Measurements from ENCODE around the gene SRPRA. TPM values are rescaled to one million over a fixed set of nuclear protein-coding genes. Genes with fewer than 3 reads are reported as not detected.

Gene SRPRA
- total and polyA plus RNA-seq, 10 of the 15 experiments (the other 5 are each of a cell fraction or from before 2014, with no cell fraction given), result 29.6 to 131 (median 92.8) TPM

GRCh38 chr11:126311401-126312291 is 43.0 kb upstream of the SRPRA start (continued):
- TF ChIP-seq SKIL (IDR thresholded peaks at IDR 0.05; ENCODE audit: low read depth, poor library complexity, severe bottlenecking), result peak; percentile 59
- TF ChIP-seq ELK1 (IDR thresholded peaks at IDR 0.05; ENCODE audit: low read depth, low read length), result no peak
- no peak for TF ChIP-seq BCL11A (IDR thresholded peaks at IDR 0.05; ENCODE audit: low read depth, low read length)
- TF ChIP-seq, protein P1, sequence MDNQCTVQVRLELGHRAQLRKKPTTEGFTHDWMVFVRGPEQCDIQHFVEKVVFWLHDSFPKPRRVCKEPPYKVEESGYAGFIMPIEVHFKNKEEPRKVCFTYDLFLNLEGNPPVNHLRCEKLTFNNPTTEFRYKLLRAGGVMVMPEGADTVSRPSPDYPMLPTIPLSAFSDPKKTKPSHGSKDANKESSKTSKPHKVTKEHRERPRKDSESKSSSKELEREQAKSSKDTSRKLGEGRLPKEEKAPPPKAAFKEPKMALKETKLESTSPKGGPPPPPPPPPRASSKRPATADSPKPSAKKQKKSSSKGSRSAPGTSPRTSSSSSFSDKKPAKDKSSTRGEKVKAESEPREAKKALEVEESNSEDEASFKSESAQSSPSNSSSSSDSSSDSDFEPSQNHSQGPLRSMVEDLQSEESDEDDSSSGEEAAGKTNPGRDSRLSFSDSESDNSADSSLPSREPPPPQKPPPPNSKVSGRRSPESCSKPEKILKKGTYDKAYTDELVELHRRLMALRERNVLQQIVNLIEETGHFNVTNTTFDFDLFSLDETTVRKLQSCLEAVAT (IDR thresholded peaks at IDR 0.05), result 0 out of 2 replicates have a peak, but pooled peaks have one; percentile 34
- no peak for TF ChIP-seq ZZZ3 (IDR thresholded peaks at IDR 0.05; ENCODE audit: control insufficient read depth, insufficient read length, low read depth)
- TF ChIP-seq PBX3 (IDR thresholded peaks at IDR 0.05; ENCODE audit: insufficient replicate concordance, low read depth, low read length), result no peak
- no peak for TF ChIP-seq ZBTB4 (CRISPR knock-in tag; IDR thresholded peaks at IDR 0.05)
- TF ChIP-seq BHLHE40 (IDR thresholded peaks at IDR 0.05; ENCODE audit: borderline replicate concordance in 1 of 2, low read depth in 2 of 2, low read length in 1 of 2), result peak; percentile 43 to 77; a peak in 3 of 4 replicates
- no peak for TF ChIP-seq YBX1 (IDR thresholded peaks at IDR 0.05)
- TF ChIP-seq CHD2 (IDR thresholded peaks at IDR 0.05; ENCODE audit: borderline replicate concordance, low read depth, low read length), result no peak
- TF ChIP-seq, protein P2, sequence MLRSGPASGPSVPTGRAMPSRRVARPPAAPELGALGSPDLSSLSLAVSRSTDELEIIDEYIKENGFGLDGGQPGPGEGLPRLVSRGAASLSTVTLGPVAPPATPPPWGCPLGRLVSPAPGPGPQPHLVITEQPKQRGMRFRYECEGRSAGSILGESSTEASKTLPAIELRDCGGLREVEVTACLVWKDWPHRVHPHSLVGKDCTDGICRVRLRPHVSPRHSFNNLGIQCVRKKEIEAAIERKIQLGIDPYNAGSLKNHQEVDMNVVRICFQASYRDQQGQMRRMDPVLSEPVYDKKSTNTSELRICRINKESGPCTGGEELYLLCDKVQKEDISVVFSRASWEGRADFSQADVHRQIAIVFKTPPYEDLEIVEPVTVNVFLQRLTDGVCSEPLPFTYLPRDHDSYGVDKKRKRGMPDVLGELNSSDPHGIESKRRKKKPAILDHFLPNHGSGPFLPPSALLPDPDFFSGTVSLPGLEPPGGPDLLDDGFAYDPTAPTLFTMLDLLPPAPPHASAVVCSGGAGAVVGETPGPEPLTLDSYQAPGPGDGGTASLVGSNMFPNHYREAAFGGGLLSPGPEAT (IDR thresholded peaks at IDR 0.05; ENCODE audit: low read depth), result peak; percentile 39; the same call in 1 of the 2 replicates
- peak; percentile 73 for TF ChIP-seq RUNX3 (IDR thresholded peaks at IDR 0.05; ENCODE audit: low read length)

Measured in GM12878 (cell line).